ENCODE data around the gene CACNA2D2. TPM values are rescaled to one million over a fixed set of nuclear protein-coding genes. Genes with fewer than 3 reads are reported as not detected.

CACNA2D2 gene
- total RNA-seq, result 0.07 TPM in 2 replicates

GRCh38 chr3:50503504-50504342, at the start of gene CACNA2D2:
CACNA2D2 (minus strand) TSS chr3:50503634; CDS start chr3:50503423, 211 bp downstream.

GRCh38 chr3:50358911-50359759, 144.3 kb downstream of the CACNA2D2 start, which contains the start of gene TMEM115:
TMEM115 (minus strand) TSS chr3:50359521; CDS start chr3:50359063, 458 bp downstream.

GRCh38 chr3:50350527-50351322, 152.7 kb downstream of the CACNA2D2 start, which contains the start of the genes CYB561D2 and NPRL2:
CYB561D2 (plus strand) TSS chr3:50350862; CDS start chr3:50351434, 572 bp downstream.
NPRL2 (minus strand) TSS chr3:50350775; CDS start chr3:50350652, 123 bp downstream.

GRCh38 chr3:50345586-50346234, 157.7 kb downstream of the CACNA2D2 start, which contains the start of gene ZMYND10:
ZMYND10 (minus strand) TSS chr3:50345732; CDS start chr3:50345579, 153 bp downstream.

GRCh38 chr3:50340448-50341329, 162.7 kb downstream of the CACNA2D2 start, which contains the start of gene RASSF1:
RASSF1 (minus strand) TSS chr3:50340836; CDS start chr3:50340805, 31 bp downstream.

GRCh38 chr3:50327943-50328691, 175.3 kb downstream of the CACNA2D2 start, which contains the start of gene TUSC2:
TUSC2 (minus strand) TSS chr3:50328223; CDS start chr3:50328099, 124 bp downstream.

GRCh38 chr3:50322386-50323091, 180.9 kb downstream of the CACNA2D2 start, which contains the start of gene HYAL2:
HYAL2 (minus strand) TSS chr3:50322745; CDS start chr3:50320489, 2,256 bp downstream.

Other genes starting within 250 kb of the CACNA2D2 start
- 17.2 and 25.6 TPM in 2 replicates for gene SEMA3B, start 234.5 kb downstream of the CACNA2D2 start, total RNA-seq
- not detected in 2 replicates for gene LSMEM2, start 224.5 kb downstream of the CACNA2D2 start, total RNA-seq
- gene IFRD2, start 211.2 kb downstream of the CACNA2D2 start, total RNA-seq, result 53.4 and 85.1 TPM in 2 replicates
- 10.6 and 10.8 TPM in 2 replicates for gene HYAL3, start 204.2 kb downstream of the CACNA2D2 start, total RNA-seq
- gene NAA80, start 204.2 kb downstream of the CACNA2D2 start, total RNA-seq, result 3.5 and 5.4 TPM in 2 replicates
- 0.89 and 2.5 TPM in 2 replicates for gene HYAL1, start 200.1 kb downstream of the CACNA2D2 start, total RNA-seq
- 64.6 and 107 TPM in 2 replicates for gene HYAL2, start 180.9 kb downstream of the CACNA2D2 start, total RNA-seq
- gene TUSC2, start 175.4 kb downstream of the CACNA2D2 start, total RNA-seq, result 14.5 and 18.3 TPM in 2 replicates
- gene RASSF1, start 162.8 kb downstream of the CACNA2D2 start, total RNA-seq, result 34.3 and 37.3 TPM in 2 replicates
- 0.91 and 1.1 TPM in 2 replicates for gene ZMYND10, start 157.9 kb downstream of the CACNA2D2 start, total RNA-seq
- gene NPRL2, start 152.9 kb downstream of the CACNA2D2 start, total RNA-seq, result 18.4 and 20.1 TPM in 2 replicates
- gene CYB561D2, start 152.8 kb downstream of the CACNA2D2 start, total RNA-seq, result 31.0 and 32.3 TPM in 2 replicates
- 53.0 and 54.7 TPM in 2 replicates for gene TMEM115, start 144.1 kb downstream of the CACNA2D2 start, total RNA-seq
- 24.4 and 30.9 TPM in 2 replicates for gene C3orf18, start 64.1 kb upstream of the CACNA2D2 start, total RNA-seq
- gene HEMK1, start 65.9 kb upstream of the CACNA2D2 start, total RNA-seq, result 20.8 and 31.6 TPM in 2 replicates
- 0.73 and 1.0 TPM in 2 replicates for gene CISH, start 108.1 kb upstream of the CACNA2D2 start, total RNA-seq
- 40.2 and 58.5 TPM in 2 replicates for gene MAPKAPK3, start 113.5 kb upstream of the CACNA2D2 start, total RNA-seq
- 0.26 and 0.30 TPM in 2 replicates for gene DOCK3, start 171.3 kb upstream of the CACNA2D2 start, total RNA-seq

Measured in smooth muscle cell of the pulmonary artery (primary cell).